H1 (cell line): ENCODE results near the gene NHSL2. TPM values are rescaled to one million over a fixed set of nuclear protein-coding genes. Genes with fewer than 3 reads are reported as not detected.

Experiments
- CBX5 ChIP-seq: fragments of 300-800, 300-1000 bp; sonication (generic); IDR thresholded peaks from 2 replicates; pipeline ENCODE4 v1.7.1; 2016; ENCODE audit warnings: antibody characterized with exemption, low read length, low read depth
- CHD1 ChIP-seq: IDR thresholded peaks from 2 replicates; pipeline ENCODE4 v1.6.1; 2012; ENCODE audit warnings: low read depth, low read length, improper control_type of control experiment
- JUN ChIP-seq: IDR thresholded peaks from 2 replicates; pipeline ENCODE4 v1.6.1; 2011; ENCODE audit warnings: low read depth, mild to moderate bottlenecking, improper control_type of control experiment, low read length
- KDM1A ChIP-seq: fragments of 200-600, 300-600 bp; sonication (generic); IDR thresholded peaks from 2 replicates; pipeline ENCODE4 v1.7.1; 2016; ENCODE audit warnings: mild to moderate bottlenecking, low read length, borderline replicate concordance
- SP1 ChIP-seq: IDR thresholded peaks from 2 replicates; pipeline ENCODE4 v1.6.1; 2011; ENCODE audit warnings: low read depth, low read length
- SP4 ChIP-seq: IDR thresholded peaks from 2 replicates; pipeline ENCODE4 v1.6.1; 2012; ENCODE audit warnings: low read length, inconsistent platforms
- SUZ12 ChIP-seq: fragments of 200-600 bp; sonication (generic); IDR thresholded peaks from 2 replicates; pipeline ENCODE4 v1.6.1; 2012; ENCODE audit warnings: mild to moderate bottlenecking, inconsistent platforms, low read length, moderate library complexity, mixed read lengths
- polyA plus RNA-seq, 7 experiments: library from polyadenylated mRNA; depleted of rRNA in 3 of 7; stranded (reverse) in 5 of 7; unstranded in 2 of 7; fragments of >200 nt in 5 of 7; fragments of 200-250 nt in 2 of 7; gene quantifications; 1 replicate in 5 of 7; 2 replicates in 1 of 7; 4 replicates in 1 of 7; pipeline versions ENCODE4 v1.2.1 to v1.2.3, GENCODE V29; 2011 to 2013; ENCODE audit warnings: missing spikeins in 2 of 7, mixed read lengths in 2 of 7
- total RNA-seq: library from RNA; stranded (reverse); fragmentation: NEBNext Ultra II Directional; extraction: Animal tissue kit (Norgen Biotek cat#: 25700); gene quantifications from 2 replicates; pipeline ENCODE4 v1.2.1, GENCODE V29; 2021
- TF ChIP-seq, protein P1 (sequence below): fragments of 300-600 bp; sonication (generic); IDR thresholded peaks from 2 replicates; pipeline ENCODE4 v1.7.1; 2012; ENCODE audit warnings: low read length, moderate library complexity, mild to moderate bottlenecking, inconsistent platforms; ENCODE audit not compliant: insufficient replicate concordance
- TF ChIP-seq, protein P2 (sequence below): IDR thresholded peaks from 2 replicates; pipeline ENCODE4 v1.6.1; 2011; ENCODE audit warnings: low read depth, mild to moderate bottlenecking, low read length; ENCODE audit not compliant: insufficient read depth

Gene NHSL2
- total and polyA plus RNA-seq, 2 of the 8 experiments (the other 6 are each of a cell fraction or from before 2014, with no cell fraction given) = 3.7 to 7.2 TPM

DNA sequence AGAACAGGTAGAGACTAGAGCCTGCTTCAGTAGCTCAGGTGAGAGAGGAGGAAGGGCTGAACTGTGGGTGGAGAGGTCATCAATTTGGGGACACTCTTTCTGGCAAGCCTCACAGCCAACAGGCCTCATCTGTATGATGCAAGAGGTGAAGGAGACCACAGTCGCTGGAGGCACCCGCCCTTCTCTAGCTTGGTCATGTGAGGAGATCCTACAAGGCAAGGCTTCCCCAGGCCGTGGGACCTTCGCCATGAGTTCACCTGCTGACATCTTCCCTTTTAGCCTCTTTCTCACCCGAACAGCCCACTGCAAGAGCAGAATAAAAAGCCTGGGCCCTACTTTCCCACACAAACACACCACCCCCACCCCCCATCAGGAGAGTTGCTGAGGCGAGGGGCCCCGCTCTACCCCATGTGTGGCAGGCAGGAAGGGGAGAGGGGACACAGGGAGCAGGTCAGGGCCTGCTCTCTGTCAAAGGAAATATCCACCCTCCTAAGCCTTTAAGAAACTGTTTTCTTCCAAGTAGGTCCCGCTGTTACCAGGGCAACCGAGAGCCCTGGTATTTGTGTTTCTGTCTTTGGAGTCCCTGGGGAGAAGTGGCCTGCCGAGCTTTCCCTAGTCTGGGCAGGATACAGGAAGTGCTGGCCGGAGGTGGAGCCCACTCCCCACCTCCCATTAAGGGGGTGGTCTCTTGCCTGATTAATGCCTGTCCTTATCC, 213.0 kb downstream of the NHSL2 start (continued):
- TF ChIP-seq, protein P1, sequence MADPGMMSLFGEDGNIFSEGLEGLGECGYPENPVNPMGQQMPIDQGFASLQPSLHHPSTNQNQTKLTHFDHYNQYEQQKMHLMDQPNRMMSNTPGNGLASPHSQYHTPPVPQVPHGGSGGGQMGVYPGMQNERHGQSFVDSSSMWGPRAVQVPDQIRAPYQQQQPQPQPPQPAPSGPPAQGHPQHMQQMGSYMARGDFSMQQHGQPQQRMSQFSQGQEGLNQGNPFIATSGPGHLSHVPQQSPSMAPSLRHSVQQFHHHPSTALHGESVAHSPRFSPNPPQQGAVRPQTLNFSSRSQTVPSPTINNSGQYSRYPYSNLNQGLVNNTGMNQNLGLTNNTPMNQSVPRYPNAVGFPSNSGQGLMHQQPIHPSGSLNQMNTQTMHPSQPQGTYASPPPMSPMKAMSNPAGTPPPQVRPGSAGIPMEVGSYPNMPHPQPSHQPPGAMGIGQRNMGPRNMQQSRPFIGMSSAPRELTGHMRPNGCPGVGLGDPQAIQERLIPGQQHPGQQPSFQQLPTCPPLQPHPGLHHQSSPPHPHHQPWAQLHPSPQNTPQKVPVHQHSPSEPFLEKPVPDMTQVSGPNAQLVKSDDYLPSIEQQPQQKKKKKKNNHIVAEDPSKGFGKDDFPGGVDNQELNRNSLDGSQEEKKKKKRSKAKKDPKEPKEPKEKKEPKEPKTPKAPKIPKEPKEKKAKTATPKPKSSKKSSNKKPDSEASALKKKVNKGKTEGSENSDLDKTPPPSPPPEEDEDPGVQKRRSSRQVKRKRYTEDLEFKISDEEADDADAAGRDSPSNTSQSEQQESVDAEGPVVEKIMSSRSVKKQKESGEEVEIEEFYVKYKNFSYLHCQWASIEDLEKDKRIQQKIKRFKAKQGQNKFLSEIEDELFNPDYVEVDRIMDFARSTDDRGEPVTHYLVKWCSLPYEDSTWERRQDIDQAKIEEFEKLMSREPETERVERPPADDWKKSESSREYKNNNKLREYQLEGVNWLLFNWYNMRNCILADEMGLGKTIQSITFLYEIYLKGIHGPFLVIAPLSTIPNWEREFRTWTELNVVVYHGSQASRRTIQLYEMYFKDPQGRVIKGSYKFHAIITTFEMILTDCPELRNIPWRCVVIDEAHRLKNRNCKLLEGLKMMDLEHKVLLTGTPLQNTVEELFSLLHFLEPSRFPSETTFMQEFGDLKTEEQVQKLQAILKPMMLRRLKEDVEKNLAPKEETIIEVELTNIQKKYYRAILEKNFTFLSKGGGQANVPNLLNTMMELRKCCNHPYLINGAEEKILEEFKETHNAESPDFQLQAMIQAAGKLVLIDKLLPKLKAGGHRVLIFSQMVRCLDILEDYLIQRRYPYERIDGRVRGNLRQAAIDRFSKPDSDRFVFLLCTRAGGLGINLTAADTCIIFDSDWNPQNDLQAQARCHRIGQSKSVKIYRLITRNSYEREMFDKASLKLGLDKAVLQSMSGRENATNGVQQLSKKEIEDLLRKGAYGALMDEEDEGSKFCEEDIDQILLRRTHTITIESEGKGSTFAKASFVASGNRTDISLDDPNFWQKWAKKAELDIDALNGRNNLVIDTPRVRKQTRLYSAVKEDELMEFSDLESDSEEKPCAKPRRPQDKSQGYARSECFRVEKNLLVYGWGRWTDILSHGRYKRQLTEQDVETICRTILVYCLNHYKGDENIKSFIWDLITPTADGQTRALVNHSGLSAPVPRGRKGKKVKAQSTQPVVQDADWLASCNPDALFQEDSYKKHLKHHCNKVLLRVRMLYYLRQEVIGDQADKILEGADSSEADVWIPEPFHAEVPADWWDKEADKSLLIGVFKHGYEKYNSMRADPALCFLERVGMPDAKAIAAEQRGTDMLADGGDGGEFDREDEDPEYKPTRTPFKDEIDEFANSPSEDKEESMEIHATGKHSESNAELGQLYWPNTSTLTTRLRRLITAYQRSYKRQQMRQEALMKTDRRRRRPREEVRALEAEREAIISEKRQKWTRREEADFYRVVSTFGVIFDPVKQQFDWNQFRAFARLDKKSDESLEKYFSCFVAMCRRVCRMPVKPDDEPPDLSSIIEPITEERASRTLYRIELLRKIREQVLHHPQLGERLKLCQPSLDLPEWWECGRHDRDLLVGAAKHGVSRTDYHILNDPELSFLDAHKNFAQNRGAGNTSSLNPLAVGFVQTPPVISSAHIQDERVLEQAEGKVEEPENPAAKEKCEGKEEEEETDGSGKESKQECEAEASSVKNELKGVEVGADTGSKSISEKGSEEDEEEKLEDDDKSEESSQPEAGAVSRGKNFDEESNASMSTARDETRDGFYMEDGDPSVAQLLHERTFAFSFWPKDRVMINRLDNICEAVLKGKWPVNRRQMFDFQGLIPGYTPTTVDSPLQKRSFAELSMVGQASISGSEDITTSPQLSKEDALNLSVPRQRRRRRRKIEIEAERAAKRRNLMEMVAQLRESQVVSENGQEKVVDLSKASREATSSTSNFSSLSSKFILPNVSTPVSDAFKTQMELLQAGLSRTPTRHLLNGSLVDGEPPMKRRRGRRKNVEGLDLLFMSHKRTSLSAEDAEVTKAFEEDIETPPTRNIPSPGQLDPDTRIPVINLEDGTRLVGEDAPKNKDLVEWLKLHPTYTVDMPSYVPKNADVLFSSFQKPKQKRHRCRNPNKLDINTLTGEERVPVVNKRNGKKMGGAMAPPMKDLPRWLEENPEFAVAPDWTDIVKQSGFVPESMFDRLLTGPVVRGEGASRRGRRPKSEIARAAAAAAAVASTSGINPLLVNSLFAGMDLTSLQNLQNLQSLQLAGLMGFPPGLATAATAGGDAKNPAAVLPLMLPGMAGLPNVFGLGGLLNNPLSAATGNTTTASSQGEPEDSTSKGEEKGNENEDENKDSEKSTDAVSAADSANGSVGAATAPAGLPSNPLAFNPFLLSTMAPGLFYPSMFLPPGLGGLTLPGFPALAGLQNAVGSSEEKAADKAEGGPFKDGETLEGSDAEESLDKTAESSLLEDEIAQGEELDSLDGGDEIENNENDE = no peak
- no peak for TF ChIP-seq SP1
- TF ChIP-seq SP4 = no peak
- TF ChIP-seq KDM1A = no peak
- TF ChIP-seq, protein P2, sequence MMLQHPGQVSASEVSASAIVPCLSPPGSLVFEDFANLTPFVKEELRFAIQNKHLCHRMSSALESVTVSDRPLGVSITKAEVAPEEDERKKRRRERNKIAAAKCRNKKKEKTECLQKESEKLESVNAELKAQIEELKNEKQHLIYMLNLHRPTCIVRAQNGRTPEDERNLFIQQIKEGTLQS = no peak
- TF ChIP-seq CBX5 = no peak
- no peak for TF ChIP-seq JUN
- no peak for TF ChIP-seq SUZ12
- TF ChIP-seq CHD1 = no peak
